GF-D8 (cell line): ENCODE results near the gene CFAP210.
A peak's percentile ranks its signal among the peaks of the same experiment; 100 is the strongest.
"Not testable (repeated sequence)": the region's sequence is repeated elsewhere in the genome, so short reads cannot be mapped to it uniquely, and the experiment has no call there.

ENCODE experiments used
- DNase-seq: peaks from one replicate; lab custom pipeline; 2025; lab: John Stamatoyannopoulos, UW

The CFAP210 gene

DNA sequence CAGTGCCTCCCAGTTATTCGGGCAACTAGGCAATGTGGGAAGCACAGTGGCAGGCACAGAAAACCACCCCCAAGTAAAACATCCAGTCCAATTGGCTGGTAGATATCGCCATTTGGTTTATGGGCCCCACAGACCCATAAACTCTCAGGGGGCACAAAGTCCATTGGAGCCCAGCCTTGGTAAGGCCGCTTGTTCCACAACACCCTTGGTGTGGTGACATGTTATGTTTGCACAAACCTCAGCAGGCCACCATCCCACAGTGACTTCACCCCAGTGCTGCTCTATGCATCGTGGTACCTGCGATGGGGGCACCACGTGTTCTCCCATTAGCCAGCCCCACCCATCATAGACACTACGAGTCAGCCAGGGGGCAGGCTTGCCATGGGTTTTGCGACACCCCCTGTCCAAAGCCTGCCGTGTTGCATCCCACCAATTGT, 18.6 kb upstream of the CFAP210 start:
- DNase-seq, result no peak

DNA sequence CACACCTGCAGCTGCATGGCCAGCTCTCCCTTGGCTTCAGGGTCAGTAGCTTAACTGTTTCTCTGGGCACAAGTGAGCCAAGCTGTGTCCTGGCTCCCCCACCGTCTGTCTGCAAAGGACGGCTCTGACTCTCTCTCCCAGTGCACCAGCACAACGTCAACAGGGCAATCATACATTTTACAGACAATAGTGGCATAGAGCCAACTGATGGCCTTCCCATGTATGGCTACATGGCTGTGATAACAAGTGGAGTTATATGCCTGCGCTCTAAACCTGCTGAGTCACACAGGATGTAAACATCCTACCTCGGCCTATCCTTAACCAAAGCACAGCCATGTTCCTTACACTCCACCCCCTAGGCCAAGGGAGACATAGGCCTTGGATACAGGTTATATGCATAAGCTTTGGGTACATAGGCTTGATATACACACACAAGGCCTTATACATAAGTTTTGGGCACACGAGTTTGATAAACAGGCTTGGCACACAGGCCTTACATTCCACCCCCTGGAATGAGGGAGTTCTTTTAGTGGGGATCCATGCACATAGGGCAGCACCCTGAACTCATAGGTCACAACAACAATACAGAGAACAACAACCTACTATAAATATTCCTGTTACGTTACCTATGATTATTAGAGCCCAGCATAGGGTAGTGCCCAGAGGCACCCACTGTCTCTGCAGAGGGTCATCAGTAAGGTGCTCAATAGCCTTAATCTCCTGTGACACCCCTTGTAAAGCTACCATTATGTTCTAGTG, 17.7 kb upstream of the CFAP210 start:
- DNase-seq, result no peak

DNA sequence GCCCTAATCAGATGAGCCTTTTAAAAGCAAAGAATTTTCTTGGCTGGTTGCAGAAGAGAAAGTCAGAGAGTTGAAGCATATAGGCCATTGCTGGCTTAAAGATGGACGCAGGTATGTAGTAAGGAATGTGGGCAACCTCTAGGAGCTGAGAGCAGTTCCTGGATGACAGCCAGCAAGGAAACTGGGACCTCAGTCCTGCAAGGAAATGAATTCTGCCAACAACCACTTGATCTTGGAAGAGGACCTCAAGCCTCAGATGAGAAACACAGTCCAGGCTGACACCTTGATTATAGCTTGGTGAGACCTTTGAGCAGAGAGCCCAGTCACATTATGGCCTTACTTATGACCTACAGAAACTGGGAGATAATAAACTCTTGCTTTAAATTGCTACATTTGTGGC, 15.8 kb upstream of the CFAP210 start:
- DNase-seq, result no peak

GRCh38 chr2:169709331-169709730, 15.1 kb upstream of the CFAP210 start:
- no peak for DNase-seq

- DNase-seq, result no peak
Observed at GRCh38 chr2:169707626-169708025, 13.4 kb upstream of the CFAP210 start.

GRCh38 chr2:169705927-169706326, 11.7 kb upstream of the CFAP210 start:
- DNase-seq, result no peak

DNA sequence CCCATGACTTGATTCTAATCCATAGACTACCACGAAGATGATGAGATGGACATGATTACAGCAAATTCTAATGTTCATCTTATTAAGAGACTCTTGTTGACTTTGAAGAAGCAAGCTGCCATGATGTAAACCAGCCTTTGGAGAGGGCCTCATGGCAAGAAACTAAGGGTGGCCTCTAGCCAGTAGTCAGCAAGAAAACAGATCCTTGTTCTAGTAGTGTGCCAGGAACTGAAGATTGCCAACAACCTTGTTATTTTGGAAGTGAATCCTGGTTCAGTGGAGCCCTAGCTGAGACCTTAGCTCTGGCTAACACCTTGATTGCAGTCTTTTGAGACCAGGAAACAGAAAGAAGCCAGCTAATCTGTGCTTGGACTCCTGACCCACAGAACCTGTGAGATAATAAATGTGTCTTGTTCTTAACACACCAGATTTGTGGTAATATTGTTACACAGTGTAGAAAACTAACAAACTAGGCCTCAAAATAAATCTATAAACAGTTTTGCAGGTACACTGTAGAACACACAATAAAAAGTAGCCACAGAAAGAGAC, 10.0 kb upstream of the CFAP210 start:
- no peak for DNase-seq

GRCh38 chr2:169702996-169703395, 8.8 kb upstream of the CFAP210 start:
- DNase-seq, result no peak

GRCh38 chr2:169699173-169699572, 5.0 kb upstream of the CFAP210 start:
- not testable (repeated sequence) for DNase-seq

- DNase-seq, result no peak
Observed at GRCh38 chr2:169696381-169696780, 2.2 kb upstream of the CFAP210 start.

DNA sequence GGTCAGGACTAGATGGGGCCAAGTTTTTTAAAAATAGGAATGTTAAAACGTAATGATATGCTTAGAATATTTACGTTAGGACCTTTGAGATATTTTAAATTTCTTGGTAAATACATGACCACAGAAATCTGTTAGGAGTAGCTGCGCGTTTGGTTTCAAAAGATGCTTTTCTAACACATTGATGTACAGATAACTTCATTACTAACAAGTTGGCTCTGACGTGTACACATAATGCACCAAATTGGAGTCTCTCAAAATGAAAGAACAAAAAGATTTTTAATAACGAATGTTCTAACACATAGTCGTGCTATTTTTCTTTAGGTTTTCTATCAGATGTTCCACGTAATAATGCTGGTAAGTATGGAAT, 672 bp upstream of the CFAP210 start:
- no peak for DNase-seq

DNA sequence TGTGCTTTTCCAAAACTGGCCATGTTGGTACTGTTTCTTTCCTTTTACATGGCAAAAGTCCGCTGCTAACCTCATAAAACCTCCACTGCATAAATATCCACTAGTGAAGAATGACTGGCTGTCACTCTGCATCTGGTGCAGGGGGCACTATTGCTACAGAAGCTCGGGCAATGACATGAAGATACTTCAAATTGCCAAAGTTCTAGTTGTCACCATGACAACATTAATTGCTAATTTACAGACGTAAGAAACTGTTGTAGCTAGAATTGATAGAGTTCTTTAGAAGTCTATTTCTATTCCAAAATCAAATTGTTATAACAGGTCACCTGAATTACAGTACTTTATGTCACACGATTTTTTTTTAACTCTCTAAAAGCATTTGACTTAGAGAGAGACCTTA, 845 bp downstream of the CFAP210 start:
- DNase-seq, result peak; percentile 24

- DNase-seq, result no peak
Observed at GRCh38 chr2:169692718-169693117, 1.5 kb downstream of the CFAP210 start.

DNA sequence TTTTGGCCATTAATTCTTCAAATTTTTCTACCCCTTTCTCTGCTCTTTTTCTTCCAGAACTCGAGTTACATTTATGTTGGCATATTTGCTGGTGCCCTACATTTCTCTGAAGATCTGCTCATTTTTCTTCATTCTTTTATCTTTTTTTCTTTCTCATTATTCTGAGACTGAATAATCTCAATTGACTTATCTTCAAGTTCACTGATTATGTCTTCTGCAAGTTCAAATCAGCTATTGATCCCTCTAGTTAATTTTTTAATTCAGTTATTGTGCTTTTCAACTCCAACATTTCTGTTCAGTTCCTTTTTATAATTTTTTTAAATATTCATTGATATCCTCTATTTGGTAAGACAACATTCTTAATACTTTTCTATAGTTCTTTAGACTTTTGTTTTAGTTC, 3.2 kb downstream of the CFAP210 start:
- no peak for DNase-seq

GRCh38 chr2:169687943-169688342, 6.3 kb downstream of the CFAP210 start:
- not testable (repeated sequence) for DNase-seq

DNA sequence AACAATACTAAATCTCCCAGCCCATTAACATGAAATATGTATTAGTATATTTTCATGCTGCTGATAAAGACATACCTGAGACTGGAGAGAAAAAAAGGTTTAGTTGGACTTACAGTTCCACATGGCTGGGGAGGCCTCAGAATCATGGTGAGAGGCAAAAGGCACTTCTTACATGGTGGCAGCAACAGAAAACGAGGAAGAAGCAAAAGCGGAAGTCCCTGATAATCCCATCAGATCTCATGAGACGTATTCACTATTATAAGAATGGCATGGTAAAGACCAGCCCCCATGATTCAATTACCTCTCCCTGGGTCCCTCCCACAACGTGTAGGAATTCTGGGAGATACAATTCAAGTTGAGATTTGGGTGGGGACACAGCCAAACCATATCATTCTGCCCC, 7.4 kb downstream of the CFAP210 start:
- DNase-seq, result not testable (repeated sequence)

DNA sequence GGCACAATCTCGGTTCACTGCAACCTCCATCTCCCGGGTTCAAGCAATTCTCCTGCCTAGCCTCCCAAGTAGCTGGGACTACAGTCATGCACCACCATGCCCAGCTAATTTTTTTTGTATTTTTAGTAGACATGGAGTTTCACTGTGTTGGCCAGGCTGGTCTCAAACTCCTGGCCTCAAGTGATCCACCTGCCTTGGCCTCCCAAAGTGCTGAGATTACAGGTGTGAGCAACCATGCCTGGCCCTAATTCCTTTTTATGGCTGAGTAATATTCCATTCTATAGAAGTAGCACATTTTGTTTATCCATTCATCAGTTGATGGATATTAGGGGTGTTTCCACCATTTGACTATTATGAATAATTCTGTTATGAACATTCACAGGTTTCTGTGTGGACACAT, 9.5 kb downstream of the CFAP210 start:
- DNase-seq, result not testable (repeated sequence)

GRCh38 chr2:169684135-169684565, 10.1 kb downstream of the CFAP210 start:
- DNase-seq, result no peak

DNA sequence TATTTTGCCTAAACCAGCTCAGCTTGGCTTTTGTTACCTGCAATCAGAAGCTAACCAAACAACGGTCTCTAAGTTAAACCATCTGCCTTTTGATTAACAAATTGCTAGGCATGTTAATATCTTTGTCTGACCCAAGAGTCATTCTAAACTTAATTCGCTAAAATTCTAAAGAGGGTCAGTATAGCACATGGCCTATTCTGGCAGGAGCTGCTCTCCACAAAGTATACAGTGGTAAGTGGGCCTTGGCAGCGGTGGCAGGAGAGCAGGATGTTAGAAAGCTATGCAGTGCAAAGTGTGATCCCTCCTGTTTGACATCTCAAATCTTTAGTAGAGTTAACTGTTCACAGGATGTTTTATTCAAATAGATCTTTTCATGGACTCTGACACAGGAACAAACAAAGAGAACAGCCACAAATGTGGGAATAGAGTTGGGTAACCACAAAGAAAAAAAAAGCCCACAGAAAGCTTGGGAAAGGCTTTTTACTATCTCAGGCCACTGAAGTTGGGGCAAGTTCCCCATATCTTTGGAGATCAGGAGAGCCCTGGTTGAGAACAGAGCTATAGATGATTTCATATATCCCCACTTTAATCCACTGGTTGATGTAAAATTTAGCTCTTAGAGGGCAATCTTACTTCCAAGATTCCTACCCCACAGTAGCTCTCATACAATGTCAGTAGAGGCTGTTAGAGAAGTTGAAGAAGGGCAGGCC, 10.6 kb downstream of the CFAP210 start:
- DNase-seq, result no peak

- DNase-seq, result no peak
Observed at GRCh38 chr2:169683054-169683424, 11.2 kb downstream of the CFAP210 start.

- DNase-seq, result no peak
Observed at GRCh38 chr2:169676850-169677249, 17.4 kb downstream of the CFAP210 start.

GRCh38 chr2:169676357-169676756, 17.8 kb downstream of the CFAP210 start:
- no peak for DNase-seq

- no peak for DNase-seq
Observed at GRCh38 chr2:169673921-169674320, 20.3 kb downstream of the CFAP210 start.
